Fibroblast of villous mesenchyme (primary cell): Measurements from ENCODE around the gene LDOC1. TPM values are rescaled to one million over a fixed set of nuclear protein-coding genes. Genes with fewer than 3 reads are reported as not detected.

Source experiments
- DNase-seq: peaks from one replicate; pipeline ENCODE4 v3.0.0-alpha.2; 2010; ENCODE audit warnings: low read depth
- H3K4me3 ChIP-seq: 2 replicates; pipeline ENCODE4 v1.5.1; 2011; ENCODE audit warnings: low read depth, mild to moderate bottlenecking, low read length
- total RNA-seq: library from RNA; depleted of rRNA; stranded (reverse); fragments of >200 nt; gene quantifications from 2 replicates; pipeline ENCODE4 v1.2.3, GENCODE V29; 2012
- TF ChIP-seq, protein P1 (sequence below): IDR thresholded peaks from 2 replicates; pipeline ENCODE4 v1.5.1; 2012; ENCODE audit warnings: low read depth, mild to moderate bottlenecking, low read length; ENCODE audit not compliant: insufficient read depth

Gene LDOC1
- total RNA-seq, 1 donor: 5.2 TPM

DNA sequence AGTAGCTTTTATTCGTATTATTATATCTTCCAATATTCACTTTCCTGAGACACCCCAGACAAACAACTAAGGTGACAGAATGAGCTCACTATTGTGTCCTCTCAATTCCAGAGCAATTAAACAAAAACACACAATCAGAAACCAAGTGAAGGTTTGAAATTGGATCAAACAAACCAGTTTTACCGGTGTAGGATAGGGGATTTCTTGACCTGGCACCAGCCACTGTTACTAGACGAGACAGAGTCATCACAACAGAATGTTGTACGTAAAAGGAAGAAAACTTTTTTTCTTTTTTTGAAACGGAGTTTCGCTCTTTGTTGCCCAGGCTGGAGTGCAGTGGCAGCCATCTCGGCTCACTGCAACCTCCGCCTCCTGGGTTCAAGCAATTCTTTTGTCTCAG, 43.7 kb downstream of the LDOC1 start:
- H3K4me3 ChIP-seq: no peak overlapping the region
- TF ChIP-seq, protein P1, sequence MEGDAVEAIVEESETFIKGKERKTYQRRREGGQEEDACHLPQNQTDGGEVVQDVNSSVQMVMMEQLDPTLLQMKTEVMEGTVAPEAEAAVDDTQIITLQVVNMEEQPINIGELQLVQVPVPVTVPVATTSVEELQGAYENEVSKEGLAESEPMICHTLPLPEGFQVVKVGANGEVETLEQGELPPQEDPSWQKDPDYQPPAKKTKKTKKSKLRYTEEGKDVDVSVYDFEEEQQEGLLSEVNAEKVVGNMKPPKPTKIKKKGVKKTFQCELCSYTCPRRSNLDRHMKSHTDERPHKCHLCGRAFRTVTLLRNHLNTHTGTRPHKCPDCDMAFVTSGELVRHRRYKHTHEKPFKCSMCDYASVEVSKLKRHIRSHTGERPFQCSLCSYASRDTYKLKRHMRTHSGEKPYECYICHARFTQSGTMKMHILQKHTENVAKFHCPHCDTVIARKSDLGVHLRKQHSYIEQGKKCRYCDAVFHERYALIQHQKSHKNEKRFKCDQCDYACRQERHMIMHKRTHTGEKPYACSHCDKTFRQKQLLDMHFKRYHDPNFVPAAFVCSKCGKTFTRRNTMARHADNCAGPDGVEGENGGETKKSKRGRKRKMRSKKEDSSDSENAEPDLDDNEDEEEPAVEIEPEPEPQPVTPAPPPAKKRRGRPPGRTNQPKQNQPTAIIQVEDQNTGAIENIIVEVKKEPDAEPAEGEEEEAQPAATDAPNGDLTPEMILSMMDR: no peak
- no peak for DNase-seq

DNA sequence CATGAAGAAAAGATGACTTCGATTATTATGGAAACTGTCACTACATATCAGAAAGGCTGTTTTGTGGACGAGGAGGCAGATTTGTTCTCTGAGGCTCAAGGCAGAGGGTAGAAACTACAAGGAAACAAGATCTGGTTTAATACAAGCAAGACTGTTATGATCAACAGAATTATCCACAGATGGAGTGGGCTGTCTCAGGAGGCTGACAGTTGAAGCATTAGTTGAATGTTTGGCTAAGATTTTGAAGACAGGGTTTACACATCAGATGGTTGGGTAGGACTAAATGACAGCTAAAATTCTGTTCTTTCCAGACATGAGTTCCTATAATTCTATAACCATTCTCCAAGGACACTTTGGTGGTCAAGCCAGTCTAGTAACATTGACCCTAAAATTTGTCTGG, 49.8 kb downstream of the LDOC1 start:
- DNase-seq: no peak

More for the DNA sequence above, 49.8 kb downstream of the LDOC1 start:
- TF ChIP-seq, protein P1: no peak
- no peak overlapping the region for H3K4me3 ChIP-seq

Other genes with a start within 250 kb of the LDOC1 start
- gene SPANXB1, start 174.5 kb downstream of the LDOC1 start, total RNA-seq: not detected in 2 replicates
- gene SPANXC, start 65.4 kb upstream of the LDOC1 start, total RNA-seq: not detected in 2 replicates